GDM1 (cell line): ENCODE measurements around the gene FGF1.

ENCODE experiments used
- DNase-seq: peaks from one replicate; lab custom pipeline; 2025; lab: John Stamatoyannopoulos, UW

Gene FGF1

DNA sequence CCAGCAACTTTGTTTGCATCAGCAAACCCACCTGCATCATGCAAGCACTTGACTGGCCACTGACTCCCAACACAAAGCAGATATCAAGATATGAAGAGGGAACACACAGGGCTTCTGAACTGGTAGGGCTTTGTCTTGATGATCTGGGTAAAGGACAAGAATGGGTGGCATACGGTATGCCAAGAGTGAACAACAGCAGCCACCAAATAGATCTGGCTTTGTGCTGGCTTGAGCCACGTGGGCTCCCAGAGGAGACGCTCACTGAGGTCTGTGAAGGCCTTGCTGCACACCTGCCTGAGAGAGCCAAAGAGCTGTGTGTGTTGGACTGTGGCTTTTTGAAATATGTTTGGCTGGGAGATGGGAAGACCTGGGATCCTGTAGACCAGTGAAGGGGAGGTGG, 43.5 kb downstream of the FGF1 start:
- DNase-seq, result no peak

DNA sequence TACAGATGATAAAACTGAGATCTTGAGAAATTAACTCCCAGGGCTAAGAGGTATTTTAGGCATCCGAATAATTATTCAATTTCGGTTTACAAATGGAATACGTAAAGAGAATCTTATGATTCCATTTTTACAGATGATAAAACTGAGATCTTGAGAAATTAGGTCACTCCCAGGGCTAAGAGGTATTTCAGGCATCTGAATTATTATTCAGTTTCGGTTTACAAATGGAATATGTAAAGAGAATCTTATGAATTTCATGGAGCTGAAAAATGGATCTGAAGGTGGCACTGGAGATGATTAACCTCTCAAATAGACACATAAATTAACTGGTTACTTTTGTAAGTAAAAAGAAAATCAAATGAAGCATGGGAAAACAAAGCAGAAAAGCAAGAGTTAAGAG, 44.2 kb downstream of the FGF1 start:
- no peak for DNase-seq

DNA sequence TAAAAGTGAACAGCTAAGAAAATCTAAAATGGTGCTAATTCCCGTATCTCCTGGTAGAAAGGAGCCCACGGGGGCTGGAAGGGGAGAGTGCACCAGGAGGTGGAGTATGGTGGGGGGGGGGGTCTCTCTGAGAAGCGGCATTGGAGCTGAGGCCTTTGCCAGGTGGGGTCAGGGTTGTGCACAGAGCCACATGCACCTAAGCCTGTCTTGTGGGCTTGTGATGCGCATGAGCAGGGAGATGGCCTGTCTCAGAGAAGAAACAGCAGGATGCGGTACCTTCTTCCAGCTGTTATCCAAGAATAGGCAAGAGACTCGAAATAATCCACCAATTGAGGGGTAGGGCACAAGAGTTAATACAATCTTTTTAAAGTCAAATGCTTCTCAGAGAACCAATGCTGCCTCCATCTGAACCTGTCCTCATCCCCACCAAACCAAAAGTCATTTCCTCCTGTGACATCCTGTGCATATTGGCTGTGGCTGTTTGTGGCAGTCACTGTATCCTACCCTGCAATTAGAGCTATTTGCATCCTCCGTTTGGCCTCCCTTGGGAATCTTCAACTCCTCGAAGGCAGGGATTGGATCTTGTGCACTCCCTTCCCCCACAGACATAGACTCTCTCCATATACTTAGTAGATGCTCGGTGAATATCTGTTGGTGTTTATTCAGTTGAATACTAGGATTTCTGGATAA, 45.4 kb downstream of the FGF1 start:
- DNase-seq, result no peak

DNA sequence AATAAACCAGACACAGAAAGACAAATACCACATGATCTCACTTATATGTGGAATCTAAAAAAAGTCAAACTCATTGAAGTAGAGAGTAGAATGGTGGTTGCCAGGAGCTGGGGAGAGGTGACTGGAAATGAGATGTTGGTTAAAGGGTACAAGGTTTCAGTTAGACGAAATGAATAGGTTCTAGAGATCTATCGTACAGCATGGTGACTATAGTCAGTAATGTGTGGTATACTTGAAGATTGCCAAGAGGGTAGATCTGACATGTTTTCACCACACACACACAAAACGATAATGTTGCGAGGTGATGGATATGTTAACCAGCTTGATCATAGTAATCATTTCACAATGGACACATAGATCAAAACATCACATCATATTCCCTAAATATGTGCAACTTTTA, 46.4 kb downstream of the FGF1 start:
- DNase-seq, result no peak

DNA sequence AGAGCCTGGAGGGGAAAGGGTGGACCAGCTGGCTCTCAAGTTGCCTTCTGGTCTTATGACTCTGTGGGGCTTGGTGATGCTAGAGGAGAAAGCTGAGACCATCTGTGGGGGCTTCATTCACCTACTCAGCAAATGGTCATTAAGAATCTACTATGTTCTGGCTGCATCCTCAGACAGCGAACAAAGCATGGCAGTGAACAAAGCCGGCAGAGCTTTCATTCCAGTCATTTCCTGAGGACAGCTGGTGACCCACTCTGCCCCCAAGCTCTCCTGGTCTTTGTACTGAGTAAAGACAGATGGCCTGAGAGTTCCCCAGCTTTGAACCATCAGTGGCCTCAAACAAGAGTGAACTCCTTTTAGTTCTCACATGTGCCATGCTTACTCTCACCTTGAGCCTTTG, 48.0 kb downstream of the FGF1 start:
- DNase-seq, result no peak

DNA sequence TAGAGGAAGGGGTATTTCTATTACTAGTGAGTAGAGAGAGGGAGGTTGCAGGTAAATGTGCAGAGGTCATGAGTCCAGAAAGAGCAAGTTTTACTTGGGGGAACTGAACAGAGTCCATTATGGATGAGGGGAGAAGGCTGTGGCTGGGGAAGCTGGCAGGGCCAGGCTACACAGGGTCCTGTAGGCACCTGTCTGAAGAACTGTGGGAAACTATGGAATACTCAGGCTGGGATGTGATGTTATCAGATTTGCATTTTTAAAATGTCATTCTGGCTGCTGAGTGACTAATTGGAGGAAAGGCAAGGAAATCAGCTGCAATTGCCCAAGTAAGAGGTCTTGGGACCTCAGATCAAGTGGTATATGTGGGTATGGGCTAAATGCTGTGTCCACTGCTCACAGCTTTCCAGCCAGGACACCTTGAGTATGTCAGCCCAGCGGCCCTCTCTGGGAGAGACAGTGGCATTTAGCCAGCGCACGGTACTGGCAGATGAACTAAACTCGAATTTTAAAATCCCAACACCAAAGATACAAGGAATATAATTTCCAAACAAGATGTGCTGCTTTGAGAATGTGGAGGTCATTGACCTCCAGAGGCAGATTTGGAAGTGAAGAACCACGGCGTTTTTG, 49.1 kb downstream of the FGF1 start:
- no peak for DNase-seq

DNA sequence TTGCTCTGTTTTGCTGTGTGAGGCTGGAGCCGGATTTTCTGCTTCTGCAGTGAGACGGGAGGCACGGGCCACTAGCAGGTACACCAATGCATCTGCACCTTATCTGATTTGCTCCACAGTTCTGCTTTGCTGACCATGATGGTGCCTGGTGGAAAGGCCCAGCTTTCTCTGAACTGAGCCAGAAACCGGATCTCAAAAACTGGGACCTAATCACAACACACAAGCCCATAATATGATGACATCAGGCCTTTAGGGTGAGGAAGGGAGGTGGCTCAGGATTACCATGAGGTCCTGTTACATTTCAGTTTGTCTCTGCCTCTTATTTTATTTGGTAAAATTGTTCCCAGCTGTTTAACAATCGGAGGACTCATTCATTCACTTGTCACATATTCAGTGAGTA, 49.8 kb downstream of the FGF1 start:
- no peak for DNase-seq

DNA sequence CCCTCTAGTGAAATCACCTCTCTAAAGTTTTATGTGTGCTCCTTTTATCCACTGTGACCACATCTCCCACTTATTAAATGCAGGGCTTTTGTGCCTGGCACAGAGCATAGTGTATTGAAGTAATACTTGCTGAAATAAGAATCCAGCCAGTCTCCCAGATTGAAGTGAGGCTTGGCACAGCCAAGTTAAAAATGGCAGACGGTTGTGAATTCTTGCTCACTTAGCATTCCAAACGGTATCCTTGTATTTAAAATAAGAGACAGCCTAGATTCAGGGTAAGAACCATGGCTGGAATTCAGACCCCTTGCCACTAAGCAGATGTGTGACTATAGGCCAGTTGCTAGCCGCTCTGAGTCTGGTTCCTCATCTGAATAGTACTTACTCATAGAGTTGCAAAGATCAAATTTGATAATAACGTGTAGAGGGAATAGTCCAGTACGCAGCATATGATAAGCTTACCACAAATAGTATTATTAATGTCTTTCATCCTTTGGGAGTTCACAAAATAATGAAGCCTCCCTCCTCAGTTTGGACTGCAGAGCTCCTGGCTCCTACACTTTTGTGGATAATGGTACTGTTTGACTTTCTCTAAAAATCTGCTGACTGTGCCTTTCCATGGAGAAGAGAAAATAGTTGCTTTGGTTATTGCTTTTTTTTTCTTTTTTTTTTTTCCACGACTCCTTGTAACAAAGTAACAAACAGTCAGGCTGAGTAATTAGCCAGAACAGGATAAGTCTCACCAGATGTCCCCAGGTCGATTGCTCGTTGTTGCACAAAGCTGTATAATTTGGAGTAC, 51.5 kb downstream of the FGF1 start:
- no peak for DNase-seq

DNA sequence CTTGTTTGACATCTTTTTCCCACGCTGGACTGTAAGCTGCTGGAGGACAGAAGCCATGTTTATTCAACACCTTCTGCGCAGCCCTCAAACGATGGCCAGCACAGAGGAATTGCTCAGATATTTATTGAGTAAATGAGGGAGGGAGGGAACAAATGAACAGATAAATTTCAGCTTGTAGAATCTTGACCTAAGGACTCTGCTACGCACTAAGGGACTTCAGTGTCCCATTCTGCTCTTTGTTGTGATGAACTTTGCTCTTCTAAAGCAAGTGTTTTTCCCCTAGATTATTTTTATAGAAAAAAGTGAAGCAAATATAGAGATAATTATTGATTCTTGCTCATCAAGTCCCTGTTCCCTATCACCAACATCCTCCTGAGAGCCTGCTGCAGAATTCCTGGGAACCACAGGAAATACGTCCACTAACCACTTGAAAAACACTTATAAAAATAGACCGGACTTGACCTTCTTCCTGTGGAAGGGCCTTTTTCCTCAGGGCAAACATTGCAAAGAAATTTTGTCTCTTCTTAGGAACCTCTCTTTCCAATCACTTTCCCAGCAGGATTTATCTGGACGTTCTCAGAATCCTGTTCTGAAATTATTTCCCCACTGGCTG, 54.9 kb downstream of the FGF1 start:
- DNase-seq, result no peak

DNA sequence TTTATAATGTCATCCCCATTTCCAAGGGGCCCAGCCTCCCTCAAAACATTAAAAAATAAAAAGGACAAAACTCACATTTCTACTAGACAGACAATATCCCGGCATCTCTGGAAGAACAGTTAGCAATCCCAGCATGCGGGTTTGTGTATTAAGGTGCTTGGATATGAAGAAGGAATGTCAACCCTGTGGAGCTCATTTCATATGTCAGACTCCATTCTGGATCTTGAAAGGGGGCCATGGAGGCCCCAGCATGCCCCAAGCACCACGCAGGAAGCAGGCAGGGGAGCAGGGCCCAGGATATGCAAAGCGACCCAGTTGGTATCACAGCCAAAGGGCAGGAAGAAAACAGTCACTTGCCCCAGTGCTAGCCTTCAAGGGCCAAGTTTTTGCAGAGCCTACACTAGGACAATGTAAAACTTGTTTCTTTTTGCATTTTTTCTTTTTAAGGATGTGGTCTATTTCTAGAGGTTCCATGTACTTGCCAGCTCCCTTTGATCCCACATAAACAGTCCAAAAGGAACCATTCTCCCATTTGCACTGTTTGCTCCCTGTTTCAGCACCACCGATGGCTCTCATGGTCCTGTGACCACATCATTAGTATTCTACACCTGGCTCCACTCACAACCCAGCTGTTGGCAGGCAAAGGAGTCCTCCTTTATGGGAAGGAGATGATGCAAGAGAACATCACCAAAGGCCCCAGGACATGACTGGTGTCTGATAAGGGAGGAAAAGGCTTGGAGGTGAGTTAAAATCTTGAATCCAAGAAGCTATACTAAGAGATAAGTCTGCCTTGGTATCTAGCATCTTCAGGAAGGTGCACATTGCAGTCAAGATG, 58.3 kb downstream of the FGF1 start:
- no peak for DNase-seq

DNA sequence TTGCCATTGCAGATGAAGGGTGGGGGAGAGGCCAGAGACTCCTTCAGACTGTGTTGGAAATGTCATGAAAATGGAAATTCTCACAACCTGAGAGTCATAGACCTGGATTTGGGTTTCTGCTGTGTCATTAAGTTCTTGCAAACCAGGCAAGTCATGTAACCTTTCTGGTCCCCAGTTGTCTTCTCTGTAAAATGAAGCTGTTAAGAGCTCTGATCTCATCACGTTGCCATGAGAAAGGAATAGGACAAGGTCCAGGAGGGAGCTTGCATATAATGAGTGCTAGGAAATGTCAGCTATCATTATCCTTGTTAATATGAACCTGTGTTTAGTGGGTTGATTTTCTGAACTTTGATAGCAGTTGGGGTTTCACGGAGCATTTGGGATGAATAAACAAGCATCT, 59.1 kb downstream of the FGF1 start:
- no peak for DNase-seq

DNA sequence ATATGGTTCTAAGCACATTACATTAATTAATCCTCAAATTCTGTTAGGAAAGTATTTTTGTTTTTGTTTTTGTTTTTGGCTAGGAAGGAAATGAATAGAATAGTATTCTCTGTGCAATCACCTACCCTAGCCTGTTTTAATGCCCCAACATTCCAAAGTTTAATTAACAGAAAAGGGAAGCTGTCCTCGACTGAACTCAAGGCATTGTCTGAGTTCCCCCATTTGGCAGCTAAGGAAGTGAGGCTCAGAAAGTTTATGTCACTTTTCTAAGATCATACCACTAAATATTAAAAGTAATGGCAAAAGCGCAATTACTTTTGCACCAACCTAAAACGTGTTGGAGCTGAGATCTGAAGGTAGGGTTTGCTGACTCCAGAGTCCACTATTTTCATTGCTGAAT, 59.8 kb downstream of the FGF1 start:
- DNase-seq, result no peak

DNA sequence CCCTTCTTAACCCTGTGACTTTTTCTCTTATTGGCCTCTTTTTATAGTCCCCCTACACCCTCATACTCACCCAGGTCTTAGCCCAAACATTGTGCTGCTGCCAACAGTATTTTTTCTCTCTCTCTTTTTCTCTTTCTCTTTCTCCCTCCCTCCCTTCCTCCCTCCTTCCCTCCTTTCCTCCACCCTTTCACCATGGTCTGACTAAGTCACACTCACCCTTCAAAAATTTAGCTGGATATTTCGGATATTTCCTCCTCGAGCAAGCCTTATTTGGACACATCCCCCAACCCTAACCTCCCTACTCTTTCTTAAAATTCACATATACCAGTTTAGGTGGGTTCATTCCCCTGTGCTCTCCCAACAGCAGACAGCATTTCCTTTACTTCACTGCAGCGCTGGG, 64.7 kb downstream of the FGF1 start:
- no peak for DNase-seq

DNA sequence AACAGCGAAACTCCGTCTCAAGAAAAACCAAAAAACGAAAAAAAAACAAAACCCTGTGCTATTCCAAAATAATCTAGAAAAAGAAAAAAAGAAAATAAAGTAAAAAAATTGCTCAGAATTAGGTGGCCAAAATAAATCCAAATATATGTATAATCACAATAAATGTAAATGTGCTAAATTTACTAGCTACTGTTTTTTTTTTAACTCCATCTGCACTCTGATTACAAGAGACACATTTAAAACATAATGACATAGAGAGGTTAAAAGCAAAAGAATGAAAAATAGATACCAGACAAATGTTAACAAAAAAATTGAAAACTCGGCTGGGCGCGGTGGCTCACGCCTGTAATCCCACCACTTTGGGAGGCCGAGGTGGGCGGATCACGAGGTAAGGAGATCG, 66.1 kb downstream of the FGF1 start:
- no peak for DNase-seq

DNA sequence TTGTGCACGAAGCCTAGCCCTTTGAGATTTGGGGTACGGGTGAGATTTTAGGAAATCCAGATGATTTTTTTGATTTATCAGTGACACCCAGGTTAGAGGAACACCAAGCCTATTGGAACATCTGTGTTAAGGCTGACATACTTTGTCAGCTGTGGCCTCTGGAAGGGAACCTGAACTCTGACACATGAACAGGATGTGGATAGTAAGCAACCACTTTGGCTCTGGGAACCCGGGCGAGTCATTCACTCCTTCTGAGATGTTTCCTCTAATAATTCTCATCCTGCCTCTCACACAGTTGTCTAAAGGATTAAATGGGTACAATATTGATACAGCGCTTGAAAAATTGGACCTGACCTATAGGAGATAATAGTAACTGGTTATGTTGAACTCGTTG, 67.8 kb downstream of the FGF1 start:
- DNase-seq, result no peak

DNA sequence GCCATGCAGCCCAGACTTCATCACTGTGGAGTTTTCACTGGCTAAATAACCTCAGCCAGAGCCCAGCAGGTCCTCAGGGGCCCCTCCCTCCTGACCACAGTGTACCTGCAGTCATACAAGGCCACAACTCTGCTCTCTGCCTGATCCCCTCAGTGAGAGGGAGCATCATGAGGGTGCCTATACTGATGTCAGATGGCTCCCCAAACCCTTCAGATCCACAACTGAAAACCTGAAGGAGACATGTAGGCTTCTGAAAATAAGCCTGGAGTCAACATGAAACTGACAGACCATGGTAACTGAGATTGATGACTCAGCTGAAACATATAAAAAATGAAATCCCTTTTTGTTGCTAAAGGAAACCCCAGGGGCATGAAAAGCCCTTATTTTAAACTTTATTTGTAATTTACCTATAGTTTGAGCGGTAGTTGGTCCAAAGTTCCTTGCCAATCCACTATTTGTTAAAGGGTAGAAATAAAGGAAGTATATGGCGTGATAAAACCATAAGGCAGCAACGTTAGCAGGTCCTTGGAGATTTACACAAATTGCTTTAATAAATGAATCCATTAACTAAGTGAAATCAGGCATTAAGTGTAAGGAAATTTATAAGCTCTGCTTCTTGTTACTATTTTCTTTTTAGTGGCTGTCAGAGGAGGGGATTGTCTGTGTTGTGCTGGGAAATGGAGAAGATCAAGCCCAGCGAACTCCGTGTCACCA, 68.3 kb downstream of the FGF1 start:
- DNase-seq, result no peak

DNA sequence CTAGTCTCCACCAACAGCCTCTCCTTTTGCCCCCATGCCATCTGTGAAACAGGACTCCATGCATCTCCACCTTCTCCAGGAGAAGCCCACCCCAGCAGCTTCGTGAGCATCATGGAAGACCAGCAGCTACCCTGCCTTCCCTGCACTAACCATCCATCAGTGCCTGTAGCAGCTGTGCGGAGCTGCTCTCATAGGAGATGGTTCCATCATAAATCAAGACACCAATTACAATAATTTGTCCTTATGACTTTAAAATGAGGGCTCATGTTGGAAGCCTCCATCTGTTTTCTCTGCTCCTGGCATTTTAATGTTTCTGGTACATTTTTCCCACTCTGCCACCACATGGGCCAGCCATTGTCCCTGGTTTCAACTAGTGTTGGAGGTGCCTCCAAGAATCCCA, 69.9 kb downstream of the FGF1 start:
- no peak for DNase-seq

DNA sequence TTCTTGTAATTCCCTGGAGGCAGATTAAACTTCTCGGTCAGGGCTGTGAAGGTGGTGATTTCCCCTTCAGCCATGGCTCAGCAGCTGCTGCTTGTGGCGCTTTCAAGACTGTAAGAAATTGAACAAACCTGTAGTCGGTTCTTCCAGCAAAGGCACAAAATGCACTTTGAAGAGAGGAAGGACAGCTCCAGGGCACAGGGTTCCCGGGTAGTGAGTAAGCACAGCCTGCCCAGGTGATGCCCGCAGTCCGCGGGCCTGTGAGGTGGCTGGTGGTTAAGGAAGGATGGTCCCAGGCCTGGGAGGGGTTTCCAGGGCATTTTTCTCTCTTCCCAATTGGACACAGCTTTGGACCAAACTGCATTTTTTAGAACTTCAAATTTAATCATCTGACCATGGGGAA, 71.8 kb downstream of the FGF1 start:
- no peak for DNase-seq

DNA sequence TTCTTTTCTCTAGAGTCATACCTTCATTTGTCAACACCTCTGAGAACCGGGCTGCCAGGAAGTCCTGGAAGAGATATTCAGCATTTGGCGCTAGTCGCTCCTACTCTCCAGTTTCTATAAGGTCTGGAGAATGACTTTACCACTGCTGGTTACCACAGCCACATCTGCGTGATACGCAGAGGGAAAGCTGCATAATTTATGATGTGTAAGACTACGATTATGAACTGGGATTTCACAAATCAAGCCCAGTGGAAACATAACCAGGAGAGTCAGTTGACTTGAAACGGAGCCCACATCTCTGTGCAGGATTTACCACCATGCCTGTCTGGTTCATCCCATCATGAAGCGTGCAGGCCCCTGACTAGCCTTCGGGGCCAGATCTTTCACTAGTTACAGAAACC, 72.6 kb downstream of the FGF1 start:
- no peak for DNase-seq

DNA sequence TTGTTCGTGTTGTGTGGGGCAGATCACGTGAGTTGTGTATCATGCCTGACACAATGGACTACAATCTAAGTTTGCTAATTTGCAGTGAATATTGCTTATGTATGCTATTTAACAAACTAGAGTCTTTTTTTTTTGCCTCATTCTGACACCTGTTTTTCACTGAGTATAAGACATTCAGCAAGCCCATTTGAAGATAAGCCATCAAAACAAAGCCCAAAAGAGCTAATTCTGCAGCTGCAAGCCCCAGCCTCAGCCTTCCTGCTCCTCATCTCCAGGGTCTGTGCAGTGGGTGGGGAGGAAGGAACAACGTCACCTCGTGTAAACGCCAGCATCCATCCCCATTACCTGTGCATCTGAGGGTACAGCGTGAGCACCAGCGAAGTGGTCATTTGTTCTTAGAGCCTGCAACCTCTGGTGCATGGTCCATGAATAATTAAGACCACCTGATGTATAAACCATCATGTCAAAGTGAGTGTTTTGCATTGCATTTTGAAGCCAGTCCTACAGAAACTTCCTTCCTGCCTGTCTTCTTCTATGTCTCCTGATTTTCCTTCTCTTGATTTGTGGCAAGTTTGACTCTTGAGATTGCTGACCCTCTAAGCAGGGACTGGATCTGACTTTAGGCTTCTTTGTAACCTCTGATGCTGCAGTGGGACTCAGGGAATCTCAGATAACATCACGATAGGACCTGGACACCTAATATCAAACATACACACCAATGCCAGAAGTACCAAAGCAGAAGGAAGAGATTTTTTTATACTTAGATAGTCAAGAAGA, 73.2 kb downstream of the FGF1 start:
- no peak for DNase-seq

DNA sequence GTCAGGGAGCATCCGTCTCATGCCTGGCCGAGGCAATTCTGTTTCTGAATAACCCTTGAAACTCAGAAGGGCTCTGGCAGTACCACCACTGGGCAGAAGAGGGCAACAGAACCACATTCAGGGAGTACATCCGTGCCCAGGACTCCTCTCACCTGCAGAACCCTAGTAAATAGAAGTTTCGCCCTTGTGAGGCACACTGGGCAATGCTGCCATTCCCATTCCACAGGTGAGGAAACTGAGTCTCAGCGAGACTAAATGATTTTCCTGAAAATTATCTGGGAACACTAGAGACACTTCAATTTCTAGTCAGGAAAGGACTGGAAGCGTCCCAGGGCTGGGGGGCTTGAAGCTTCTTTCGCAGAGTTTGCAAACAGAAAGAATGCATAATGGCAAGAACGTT, 74.7 kb downstream of the FGF1 start:
- peak; percentile 56 for DNase-seq
